ENCODE measurements around the gene DOCK11.

DOCK11 gene

DNA sequence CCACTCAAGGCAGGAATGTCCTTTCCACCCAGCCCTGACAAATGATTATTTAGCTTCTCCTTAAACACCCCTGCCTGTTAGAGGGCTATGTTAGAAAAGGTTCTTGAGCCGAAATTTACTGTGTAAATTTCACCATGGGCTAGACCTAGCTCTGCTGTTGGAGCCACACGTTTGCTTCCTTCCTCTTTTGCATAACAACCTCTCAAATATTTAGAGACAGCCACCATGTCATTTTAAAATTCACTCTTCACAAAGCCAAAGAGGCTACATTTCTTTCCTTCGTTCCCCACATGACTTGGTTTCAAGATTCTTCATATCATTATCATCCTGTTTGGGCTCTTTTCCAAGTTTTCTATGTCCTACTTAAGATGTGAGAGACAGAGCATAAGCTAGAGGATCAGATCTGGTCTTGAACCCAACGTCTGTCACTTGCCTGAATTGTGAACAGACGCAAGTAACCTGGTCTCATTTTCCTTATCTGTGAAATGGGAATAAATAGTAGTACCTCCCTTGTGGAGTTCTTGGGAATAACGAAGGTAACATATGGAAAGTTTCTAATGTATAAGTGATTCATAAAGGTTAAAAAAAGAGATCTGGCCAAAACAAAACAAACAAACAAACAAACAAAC lies 6.7 kb downstream of the DOCK11 start:
- no peak for DNase-seq

- no peak for DNase-seq
Observed at GRCh38 chrX:118503260-118504041, 7.8 kb downstream of the DOCK11 start.

DNA sequence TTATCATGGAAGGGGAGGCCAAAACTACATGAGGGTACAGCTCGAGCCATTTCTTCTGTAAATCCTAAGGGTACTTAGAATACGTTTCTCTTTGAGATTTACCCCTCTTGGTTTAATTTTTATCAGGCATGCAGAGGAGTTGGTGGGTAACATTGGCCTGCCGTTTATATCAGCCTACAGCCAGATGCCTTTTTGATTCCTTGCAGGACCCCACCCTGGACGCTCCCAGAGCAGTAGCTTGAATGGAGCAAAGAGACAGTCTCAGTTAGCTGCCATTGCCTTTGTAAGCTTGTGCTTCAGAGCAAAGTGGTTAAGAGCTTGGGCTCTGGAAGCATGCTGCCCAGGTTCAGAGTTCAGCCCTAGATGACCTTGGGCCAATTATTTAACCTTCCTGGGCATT lies 9.0 kb downstream of the DOCK11 start:
- no peak for DNase-seq

DNA sequence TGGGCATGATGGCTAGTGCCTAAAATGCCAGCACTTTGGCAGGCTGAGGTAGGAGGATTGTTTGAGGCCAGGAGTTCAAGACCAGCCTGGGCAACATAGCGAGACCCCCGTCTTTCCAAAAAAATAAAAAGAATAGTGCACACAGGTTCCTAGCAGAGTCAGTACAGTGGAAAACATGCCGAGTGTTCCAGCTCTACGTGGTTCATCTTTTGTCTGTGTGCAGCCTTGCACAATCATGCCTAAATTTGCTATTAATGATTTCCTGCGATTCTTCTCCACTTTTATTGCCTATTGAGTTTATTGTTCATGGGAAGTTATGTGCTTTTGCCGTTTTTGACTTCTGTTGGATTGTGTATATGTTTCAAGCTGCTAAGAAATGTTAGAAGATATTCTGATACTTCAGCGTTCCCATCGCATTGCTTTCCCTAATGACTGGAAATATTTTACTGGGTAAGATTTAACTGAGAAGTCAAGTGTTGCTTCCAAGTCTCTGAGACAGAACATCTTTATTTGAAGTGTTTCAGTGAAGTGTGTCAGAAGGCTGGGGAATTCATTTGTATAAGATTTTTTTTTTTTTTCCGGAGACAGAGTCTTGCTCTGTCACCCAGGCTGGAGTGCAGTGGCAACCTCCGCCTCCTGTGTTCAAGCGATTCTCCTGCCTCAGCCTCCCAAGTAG lies 11.3 kb downstream of the DOCK11 start:
- no peak for DNase-seq

DNA sequence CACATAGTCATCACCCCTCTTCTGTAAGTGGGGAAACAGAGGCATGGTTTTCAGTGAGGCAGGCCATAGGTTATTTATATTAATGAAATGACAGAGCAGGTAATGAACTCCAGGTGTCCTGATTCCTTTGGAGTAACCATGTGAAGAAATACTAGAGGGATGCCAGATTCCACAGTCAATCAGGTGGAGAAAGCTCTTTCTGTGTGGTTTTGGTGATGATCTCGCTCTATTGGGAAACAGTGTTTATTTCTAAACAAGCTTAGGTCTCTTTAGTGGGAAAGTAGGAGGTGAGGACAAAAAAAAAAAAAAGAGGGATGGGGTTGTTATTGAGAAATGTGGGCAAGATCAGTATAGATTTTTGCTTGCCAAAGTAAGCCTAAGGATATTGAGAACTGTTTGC lies 12.2 kb downstream of the DOCK11 start:
- DNase-seq, result no peak

- DNase-seq, result no peak
Observed at GRCh38 chrX:118508221-118508620, 12.6 kb downstream of the DOCK11 start.

DNA sequence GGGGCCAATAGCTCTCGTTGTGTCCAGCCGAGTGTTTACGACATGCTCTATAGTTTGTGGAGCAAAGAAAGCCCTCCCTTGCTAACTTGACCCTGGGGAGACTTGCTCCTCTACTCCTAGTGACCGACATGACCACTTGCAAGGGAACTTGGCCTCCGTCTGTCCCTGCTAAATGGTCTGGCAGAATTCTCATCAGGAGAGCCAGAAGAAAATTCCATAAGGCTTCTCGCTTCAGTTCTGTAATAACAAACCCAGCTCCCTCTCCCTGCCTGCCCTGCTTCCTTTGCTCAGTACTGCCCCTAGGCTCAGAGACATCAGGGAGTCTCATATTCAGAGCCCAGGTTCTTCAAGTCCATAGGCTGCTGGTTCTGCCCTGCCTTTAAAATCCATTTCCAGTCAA lies 13.0 kb downstream of the DOCK11 start:
- no peak for DNase-seq

GRCh38 chrX:118510111-118510510 lies 14.5 kb downstream of the DOCK11 start:
- DNase-seq, result no peak

DNA sequence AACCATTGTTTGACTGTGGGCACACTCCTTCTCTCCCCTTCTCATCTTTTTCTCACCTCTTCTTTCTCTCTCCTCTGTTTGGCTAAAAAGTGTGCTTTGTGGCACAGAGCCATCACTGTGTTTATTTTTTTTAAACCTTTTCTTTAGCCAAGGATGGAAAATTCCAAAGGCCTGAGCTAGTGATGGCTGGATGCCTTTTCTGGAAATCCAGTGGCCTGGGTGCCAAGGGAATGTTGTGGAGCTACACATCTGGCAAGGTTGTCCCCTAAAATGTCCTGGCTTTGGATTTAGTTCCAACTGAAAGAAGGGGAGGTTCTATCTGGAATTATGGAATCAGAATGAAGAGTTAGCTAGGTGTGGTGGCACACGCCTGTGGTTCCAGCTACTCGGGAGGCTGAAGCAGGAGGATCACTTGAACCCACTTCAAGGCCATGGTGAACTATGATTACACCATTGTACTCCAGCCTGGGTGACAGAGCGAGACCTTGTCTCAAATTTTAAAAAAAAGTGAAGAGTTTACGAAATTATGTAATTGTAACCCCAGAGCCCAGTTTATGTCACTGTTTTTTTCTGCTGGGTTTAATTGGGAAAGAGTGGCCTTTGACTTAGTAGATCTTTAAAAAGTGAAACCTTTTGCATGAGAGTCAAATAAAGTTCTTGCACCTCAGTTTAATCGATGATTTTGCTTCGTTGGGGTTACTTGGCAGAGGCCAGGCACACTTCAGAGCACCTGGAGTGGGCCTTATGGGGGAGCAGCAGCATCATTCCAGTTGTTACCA lies 17.7 kb downstream of the DOCK11 start:
- no peak for DNase-seq

GRCh38 chrX:118519411-118520215 lies 24.0 kb downstream of the DOCK11 start:
- DNase-seq, result no peak

DNA sequence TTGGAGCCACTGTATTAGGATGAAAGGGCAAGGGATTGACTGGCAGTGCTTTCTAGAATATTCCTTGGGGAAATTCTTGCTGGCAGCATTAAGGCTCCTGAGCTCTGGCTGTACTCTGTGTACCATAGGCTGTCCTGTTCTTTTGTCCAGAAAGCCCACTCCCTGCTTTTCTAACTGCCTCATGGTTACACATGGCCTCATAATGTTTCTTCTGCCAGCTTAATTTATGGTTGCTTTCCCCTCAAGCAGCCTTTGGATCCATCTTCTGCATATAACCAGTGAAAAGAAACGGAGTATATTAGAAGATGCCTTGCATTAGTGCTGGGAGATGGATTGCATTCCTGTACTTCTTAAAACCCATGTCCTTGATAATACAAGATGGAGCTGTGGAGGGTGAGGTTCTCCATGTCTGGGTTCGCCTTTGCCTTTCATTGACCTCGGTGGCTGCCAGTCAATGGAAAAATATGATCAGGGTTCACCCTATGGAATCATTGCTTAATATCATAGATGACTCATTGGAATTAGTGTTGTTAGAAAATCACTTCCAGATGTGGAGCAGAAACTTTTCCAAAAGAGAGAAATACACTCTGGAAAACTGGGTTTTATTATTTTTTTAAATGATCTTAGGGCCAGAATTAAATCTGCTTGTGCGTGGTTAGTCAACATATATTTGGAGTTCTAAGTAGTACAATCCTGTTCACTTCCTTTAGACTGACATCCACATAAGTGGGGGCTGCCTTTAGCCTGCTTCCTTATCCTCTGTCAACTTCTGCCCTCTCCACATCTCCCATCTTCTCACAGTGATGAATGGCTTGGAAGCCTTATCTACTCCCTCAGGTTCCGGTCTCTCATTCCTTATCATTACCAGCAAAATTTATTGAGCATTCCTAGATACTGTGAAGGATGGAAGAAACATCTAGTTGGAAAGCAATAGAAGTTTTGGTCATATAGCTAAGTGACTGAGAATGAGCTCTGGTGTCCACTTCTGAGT lies 24.9 kb downstream of the DOCK11 start:
- DNase-seq, result no peak

- no peak for DNase-seq
Observed at GRCh38 chrX:118521435-118521834, 25.8 kb downstream of the DOCK11 start.

GRCh38 chrX:118522230-118522926 lies 26.8 kb downstream of the DOCK11 start:
- DNase-seq, result no peak

DNA sequence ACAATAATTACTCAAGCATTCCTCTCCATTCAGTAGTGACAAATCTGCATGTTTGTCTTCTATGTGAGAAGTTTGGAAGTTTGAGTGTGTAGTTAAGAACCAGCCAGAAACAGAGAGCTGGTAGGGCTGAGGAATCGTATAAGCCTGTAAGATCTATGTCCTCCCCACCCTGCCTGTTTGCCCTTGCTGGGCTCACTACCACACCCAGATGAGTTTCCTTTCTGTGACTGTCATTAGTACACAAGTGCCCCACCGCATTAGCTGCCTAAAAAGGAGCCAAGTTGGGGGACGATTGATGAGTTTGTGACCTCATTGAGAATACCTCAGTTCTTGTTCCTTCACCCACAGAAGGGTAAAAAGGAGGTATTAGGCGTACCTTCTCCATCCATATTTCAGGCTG lies 28.3 kb downstream of the DOCK11 start:
- DNase-seq, result no peak

DNA sequence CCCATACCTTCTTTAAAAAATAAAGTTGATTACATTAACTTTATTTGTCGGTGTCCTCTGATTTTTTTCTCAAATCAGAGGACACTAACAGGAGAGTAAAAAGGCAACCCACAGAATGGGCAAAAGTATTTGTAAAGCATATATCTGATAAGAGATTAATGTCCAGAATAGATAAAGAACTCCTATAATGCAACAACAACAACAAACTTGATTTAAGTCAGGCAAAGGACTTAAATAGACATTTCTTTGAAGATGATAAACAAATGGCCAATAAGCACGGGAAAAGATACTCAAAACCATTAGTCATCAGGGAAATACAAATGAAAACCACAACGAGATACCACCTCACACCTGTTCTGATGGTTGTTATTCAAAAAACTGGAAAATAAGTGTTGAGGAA lies 28.7 kb downstream of the DOCK11 start:
- DNase-seq, result no peak

DNA sequence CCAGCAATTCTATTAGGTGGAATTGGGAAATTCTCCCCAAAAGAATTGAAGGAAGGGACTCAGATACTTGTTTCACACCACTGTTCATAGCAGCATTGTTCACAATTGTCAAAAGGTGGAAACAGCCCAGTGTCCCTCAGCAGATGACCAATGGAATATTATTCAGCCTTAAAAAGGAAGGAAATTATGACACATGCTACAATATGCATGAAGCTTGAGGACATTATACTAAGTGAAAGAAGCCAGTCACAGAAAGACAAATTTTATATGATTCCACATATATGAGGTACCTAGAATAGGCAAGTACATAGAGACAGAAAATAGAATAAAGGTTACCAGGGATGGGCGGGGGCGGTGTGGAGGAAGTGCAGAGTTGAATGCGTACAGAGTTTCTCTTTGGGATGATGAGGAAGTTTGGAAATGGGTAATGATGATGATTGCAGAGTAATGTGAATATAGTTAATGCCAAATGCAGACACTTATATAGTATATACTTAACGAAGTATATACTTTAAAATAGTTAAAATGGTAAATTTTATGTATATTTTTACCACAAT lies 29.6 kb downstream of the DOCK11 start:
- no peak for DNase-seq

DNA sequence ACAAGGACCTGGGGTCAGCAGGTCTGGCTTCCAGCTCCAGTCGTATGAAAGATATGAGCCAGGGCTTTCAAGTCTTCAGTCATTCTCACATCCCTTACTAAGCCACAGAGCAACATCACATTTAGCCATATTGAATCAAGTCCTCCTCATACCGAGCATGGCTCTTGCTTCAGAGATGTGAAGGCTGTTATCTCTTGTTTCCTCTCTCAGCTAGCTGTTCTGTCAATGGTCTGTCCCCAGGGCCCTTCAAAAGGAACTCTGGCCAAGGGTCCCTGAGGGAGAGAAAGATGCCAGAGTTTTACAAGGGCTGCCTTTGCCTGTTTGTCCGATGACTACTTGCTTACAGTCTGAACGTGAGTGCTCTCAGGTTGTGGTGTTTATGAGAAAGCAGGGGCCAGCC lies 30.5 kb downstream of the DOCK11 start:
- no peak for DNase-seq

GRCh38 chrX:118528071-118528737 lies 32.6 kb downstream of the DOCK11 start:
- no peak for DNase-seq

GRCh38 chrX:118530219-118530911 lies 34.8 kb downstream of the DOCK11 start:
- DNase-seq, result no peak

All from cerebellar nuclear complex (tissue), 1 donor.